GM21447 (cell line): ENCODE data around the gene IP6K1.

Experiments used
- ATAC-seq: cut with Tn5 transposase; IDR thresholded peaks from one replicate; pipeline ENCODE4 v1.9.1; 2021; ENCODE audit not compliant: unreplicated experiment

Gene IP6K1

DNA sequence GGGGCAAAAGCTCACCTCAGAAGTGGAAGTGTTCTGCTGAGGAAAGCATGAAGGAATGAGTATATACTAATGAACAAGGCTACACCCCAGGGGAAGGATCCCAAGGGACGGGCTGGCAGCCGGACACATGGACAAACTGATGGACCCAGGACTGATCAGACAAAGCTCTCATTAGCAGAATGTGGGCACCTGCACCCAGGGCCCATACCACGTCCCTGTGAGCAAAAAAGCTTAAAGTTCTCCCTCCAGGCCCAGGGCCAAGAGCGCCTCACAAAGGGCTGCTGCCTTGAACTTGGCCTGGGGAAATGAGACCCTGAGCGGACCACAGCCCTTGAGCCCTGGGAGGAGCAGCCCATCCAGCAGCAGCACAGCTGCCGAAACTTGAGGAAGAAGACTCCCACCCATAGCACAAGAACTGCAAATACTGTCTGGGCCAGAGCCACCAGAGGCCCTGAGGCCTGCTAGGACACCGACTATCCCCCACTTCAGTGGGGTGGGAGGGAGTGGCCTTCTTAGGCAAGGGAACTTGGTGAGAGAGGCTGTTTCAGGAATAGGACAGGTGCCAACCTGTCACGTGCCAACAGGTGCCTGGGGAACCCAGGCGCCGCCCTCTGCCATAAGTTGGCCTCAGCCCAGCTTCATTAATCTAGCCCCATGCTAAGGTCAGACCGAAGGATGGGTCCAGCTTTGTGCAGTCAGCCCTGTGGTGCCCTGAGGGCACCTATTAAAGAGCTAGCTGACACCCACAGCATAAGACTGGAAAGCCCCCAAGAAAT is 60.2 kb downstream of the IP6K1 start:
- ATAC-seq, result no peak

DNA sequence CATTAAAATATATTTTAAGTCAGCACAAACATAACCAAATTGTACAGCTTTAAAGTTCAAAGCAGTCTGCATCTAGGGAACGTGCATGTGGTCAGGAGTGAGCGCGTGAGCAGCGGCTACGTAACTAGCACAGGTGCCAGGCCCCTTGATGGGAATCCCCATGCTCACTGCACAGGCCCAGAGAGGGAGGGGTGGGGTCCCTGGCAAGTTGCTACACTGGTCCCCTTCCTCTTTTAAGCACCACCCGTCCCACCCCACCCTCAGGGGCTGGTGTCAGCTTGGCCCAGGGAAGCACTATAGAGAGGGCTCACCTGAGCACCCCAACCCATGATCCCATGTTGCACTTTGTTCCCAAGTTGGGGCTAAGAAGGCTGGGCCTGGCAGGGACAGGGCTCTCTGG is 61.8 kb downstream of the IP6K1 start:
- no peak for ATAC-seq

DNA sequence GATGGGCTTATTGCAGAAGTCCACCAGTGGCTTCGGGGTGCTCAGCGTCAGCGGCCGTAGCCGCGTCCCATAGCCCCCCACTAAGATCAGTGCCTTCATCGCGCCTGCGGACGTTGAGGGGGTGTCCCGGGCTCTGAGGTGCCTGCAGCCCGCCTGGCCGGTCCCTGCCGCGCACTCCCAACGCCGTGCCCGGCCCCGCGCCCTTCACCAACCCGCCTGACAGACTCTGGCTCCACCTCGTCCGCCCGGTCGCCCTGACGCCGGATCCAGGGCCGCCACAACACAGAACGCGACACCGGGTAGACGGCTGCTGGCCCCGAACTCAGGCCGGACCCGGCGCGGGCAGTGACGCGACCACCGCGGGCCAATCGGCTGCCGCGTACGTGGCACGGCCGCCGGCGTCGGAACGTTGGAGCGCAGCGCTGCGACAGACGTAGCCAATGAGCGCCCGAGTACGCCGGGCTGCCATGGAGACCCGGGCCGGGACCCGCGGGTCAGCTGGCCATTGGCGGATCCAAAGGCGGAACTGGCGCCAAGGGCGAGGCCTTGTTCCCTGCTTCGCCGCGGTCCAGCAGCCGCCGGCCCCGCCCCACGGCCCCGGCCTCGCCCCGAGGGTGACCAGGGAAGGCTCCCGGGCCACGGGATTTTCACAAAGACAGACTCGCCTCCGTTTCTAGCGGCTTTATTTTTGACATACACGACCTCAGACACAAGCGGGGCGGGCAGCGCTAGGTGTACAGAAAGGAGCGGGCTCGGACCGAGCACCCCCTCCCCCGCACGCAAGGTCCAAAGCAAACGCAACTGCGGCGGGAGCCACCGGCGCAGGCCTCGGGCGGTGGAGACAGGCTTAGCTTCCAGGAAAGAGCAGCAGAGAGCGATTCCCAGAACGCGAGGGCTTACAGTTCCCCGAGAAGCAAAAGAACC is 62.5 kb downstream of the IP6K1 start, which contains the start of gene GMPPB:
TSS of gene GMPPB (minus strand) at position 324 of the 924 bp plus-strand sequence. CDS start at position 99, 225 bp downstream.
- peak; percentile 68 for ATAC-seq

DNA sequence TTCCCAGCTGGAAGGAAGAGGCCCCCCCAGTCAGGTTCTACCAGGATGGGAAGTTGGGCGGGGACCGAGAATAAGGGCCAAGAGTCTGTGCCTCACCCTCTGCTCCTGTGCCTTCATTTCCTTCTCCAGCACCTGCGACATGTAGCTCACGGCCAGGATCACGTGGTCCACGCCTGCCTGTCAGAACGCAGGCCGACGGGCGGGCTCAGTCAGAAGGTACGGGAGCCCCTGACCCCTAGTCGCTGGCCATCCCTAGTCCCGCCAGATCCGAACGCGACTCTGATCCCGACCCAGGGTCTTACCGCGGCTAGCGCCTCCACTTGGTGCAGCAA is 63.1 kb downstream of the IP6K1 start:
- ATAC-seq, result no peak

DNA sequence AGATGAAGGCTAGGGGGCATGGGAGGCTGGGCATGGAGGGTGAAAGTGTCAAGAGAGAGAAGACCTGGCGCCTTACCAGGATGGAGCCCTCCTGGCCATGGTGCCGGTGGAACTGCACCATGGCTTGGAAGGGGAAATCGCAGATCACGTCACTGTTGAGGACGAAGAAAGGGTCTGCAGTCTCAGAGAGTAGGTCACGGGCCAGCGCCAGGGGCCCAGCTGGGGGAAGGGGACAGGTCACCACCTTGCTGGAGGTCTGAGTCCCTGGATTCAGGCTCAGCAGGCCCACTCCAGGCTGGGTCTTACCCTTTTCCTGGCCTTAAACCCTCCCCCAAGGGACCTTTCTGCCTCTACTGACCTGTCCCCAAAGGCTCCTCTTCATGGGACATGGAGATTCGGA is 63.4 kb downstream of the IP6K1 start:
- no peak for ATAC-seq

DNA sequence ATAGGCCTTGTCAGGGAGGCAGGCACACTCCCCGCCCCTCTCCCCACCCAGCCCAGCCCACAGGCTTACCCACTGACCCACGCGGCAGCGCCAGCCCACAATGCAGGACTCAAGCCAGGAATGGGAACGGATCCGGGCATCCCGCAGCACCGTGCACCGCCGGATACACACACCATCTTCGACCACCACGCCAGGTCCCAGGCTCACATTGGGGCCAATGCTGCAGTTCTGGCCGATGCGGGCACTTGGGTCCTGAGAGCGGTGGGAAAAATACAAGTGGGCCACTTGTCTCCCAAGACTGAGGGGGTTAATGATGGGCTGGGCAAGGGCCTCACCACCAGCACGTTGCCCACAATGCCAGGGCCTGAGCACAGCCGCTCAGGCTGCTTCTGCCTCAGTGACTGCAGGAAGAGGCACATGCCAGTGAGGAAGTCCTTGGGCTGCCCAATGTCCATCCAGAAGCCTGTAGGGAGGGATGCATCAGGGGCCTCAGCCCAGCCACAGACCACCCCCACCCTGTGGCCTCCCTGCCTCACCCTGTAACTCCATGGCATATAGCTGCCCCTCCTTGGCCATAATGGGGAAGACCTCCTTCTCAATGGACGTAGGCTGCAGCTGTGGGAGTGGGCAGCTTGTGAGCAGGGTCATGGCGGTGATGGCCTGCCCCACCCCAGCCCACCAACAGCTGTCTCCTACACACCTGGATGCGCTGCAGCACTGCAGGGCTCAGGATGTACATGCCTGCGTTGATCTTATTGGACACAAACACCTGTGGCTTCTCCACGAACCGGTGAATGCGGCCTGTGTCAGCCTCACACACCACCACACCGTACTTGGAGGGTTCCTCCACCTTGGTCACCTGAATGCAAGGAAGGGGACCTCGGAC is 64.2 kb downstream of the IP6K1 start:
- no peak for ATAC-seq

DNA sequence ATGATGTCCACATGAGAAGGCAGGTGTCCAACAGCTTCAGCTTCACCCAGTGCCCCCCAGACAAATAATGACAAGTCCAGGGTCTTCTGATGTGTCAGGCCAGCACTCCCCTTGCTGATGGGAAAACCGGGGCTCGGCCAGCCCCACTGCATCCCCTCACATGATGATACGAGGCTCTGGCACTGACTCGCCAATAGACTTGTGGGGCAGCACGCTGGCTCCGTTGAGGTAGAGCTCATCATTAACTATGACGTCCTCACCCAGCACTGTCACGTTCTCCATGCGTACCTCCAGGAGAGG is 64.8 kb downstream of the IP6K1 start:
- ATAC-seq, result no peak

DNA sequence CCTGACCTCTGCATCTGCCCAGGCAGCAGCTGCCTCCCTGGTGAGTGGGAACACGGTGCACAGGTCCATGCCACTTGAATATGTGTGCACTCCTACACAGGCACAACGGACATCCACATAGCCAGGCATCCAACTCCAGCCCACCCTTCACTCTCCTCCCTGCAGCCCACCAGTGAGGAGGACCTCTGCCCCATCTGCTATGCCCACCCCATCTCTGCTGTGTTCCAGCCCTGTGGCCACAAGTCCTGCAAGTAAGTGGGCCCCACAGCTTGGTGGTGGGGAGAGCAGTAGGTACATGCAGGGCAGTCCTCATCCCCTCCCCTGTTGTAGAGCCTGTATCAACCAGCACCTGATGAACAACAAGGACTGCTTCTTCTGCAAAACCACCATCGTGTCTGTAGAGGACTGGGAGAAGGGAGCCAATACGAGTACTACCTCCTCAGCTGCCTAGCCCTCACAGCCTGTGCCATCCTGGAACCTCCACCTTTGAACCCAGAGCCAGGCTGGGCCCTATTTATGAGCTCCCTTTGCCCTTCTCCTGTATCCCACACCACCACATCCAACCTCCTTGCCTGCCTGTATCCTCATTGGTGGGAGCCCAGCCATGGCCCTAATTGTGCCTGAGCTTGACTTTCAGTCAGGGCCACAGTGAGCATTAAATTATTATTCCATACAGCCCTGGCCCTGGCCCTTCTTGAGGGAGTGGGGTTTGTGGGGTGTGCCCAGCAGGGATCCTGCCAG is 65.3 kb downstream of the IP6K1 start:
- ATAC-seq, result no peak

DNA sequence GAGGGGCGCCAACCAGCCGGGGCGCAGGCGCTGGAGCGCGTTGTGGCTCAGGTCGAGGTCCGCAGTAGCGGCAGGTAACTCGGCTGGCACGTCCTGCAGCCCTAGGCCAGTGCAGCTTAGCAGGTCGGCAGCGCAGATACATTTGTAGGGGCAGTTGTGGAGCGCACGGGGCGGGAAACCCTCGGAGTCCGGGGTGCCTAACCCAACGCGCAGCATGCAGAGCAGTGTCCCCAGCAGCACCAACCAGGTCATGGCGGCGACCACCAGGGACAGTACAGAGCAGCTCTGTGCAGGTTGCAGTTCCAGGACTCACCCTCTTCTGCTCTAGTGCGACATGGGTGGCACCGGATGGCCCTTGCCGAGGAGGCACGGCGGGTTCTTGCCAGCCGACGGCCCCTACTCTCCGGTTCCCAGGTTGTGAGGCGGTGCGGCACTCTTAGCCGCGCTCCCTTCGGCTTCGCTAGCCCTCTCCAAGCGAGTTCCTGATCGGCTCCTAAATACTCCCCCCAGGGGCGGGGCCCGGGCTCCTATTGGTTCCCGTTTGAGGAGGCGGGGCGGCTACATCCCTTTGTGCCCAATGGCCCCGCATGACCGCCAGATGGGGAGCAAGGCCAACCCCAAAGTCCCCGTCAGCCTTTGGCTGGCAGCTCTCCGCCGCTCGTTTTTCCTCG is 67.0 kb downstream of the IP6K1 start, which contains the start of gene AMIGO3:
TSS of gene AMIGO3 (minus strand) at position 471 of the 671 bp plus-strand sequence. CDS start at position 252, 219 bp downstream.
- peak; percentile 53 for ATAC-seq

DNA sequence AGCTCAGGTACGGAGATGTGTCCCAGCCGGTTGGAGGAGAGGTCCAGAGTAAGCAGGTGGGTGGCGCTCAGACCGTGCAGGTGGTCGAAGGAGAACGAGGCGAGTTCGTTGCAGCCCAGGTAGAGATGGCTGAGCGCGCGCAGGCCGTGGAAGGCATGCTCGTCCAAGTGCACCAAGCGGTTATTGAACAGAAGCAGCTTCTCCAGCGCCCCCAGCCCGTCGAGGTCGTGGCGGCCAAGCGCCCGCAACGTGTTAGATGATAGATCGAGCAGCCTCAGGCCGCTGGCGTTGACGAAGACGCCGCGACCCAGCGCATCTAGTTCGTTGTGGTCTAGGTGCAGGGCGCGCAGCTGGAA is 67.5 kb downstream of the IP6K1 start:
- ATAC-seq, result no peak

DNA sequence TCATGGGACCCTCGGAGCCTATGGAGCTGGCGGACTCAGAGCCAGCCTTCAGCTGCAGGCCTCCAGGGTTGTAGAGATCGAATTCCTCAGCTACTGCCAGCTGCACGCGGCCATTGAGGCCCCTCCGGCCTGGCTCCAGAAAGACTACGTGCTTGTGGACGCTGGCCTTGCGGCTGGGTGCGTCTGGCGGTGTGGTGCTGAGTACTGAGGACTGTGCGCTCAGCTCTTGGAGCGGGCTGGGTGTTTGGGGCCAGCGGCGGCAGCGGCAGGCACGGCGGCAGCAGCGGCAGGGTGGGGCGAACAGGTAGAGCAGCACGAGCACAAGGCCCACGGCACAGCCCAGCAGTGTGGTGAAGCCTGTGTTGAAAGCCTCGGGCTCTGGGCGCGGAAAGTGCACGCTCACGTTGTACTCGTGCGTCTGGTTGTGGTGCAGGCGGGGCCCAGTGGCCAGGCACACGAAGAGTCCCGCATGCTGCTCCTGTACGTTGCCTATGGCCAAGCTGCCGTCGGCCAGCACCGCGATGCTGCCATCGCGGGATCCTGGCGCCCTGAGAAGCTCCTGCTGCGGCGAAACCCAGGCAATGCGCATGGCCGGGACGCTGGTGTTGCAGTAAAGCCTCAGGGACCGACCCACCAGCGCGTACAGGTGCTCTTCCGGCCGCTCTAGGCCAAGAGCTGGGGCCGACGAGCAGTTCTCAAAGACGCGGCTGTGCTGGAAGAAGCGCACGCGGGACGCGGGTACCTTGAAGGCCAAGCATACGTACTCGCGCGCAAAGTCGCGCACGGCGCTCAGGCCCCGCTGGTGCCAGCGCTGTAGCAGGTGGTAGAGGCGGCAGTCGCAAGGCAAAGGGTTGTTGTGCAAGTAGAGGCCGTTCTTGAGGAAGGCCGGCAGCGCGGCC is 68.1 kb downstream of the IP6K1 start:
- ATAC-seq, result no peak

DNA sequence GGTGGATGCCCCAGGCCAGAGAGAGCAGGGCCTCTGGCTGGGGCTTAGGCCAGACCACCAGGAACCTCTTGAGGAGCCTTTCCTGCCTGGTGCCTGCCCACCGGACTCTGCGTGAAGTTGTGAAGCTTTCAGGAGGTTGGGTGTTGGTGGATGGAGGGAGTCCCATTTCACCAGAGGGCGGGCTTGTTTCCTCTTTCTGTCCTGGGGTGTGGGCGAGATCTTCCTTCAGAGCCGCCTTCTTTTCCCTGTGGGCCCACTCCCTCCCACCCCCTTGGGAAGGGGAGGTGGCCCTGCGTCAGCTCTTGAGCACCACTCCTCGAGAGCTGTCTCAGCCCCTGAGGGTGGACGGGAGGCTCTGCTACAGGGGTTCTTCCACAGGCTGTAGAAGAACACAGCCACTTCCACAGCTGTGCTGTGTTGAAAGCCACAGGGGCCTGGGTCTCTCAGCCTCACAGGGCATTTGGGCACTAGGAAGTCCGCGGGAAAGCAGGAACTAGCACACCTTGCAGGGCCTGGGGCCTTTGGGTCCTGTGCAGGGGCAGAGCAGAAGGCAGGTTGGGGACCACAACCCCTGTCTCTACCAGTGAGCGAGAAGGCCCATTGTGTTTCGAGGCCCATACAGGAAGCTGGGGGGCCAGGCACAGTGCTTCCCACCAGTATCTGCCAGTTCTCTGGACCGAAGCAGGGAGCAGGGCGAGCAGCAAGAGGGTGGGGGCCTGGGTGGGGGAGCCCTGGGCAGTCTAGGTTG is 69.0 kb downstream of the IP6K1 start:
- ATAC-seq, result no peak

DNA sequence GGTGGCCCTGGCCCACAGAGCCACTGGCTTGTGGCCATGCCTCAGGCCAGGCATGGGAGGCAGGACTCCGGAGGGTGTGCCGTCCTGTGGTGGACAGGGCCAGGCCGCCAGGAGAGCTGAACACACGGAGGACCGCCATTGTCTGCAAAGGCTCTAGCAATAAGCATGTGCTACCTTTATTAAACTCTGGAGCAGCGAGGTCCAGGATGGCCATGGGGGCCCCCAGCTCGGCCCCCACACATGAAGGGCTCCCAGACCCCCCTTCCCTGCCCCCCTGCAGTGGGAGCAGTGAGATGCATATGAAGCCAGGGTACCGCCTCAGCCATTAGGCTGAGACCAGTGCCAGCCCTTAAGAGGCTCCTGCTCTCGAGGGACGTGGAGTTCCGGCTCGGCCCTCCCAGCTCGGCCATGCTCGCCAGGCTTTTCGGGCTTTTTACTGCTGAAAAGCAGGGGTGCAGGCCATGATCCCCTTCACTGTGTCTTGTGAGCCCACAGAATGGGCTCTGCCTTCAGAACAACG is 69.6 kb downstream of the IP6K1 start:
- ATAC-seq, result no peak

DNA sequence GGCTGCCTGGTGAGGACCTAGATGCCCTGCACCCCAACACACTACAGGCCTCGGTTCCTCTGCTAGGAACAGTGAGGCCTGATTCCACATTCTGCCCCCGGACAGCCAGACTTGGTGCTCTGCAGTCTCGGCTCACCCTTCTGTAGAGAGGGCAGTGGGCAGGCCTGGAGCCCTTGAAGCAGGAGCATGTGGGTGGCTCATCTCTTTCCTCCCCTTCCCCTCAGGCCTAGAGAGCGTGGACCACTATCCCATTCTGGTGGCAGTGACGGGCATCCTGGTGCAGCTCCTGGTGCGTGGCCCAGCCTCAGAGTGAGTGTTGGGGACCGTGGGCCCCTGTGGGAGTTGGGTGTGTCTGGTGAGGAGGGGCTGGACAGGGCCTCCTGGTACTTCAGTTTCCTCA is 70.2 kb downstream of the IP6K1 start:
- ATAC-seq, result no peak

DNA sequence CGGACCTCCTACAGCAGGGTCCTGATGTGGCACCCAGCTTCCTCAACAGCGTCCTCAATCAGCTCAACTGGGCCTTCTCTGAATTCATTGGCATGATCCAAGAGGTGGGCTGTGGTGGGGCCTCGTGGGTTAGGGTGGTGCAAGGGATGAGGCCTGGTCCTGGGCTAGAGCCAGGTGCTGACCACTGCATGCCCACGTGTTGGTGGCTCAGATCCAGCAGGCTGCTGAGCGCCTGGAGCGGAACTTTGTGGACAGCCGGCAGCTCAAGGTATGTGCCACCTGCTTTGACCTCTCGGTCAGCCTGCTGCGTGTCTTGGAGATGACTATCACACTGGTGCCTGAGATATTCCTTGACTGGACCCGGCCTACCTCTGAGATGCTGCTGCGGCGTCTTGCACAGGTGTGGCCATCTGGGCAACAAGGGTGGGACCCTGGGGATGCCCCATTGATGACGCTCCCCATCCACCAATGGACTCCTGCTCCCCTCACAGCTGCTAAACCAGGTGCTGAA is 70.7 kb downstream of the IP6K1 start:
- ATAC-seq, result no peak

DNA sequence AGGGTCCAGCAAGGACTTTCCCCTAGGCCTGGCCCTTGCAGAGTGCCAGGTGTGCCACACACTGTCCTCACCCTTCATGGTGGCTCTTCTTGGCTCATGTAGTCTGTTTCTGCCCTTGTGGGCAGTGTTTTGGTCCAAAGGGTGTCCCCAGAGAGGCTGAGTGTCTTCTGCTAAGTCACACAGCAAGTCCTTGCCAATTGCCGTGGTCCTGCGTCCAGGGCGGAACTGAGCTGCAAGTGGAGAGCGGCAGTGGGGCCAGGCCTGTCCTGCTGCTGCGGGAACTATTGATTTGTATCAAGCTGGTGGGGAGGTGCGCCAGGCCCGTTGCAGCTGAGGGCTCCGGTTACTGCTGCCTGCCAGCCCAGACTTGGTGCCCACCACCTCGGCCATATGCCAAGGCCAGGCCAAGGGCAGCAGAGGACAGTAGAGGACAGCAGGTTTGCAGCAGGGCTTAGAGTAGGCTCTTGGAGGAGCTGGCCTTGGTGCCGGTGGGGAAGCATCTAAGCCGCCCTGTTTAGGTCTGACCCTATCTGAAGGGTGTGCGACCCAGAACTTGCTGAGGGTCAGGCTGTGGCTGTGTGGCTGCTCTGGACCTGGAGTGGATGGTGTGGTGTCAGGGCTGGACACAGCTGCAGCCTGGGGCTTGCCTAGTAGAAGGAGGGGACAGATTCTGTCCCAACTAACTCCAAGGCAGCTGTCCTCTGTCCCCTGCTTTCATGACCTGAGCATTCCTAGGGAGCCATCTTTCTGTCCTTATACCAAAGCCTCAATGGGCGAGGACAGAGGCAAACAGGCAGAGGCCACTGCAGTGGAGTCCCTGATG is 71.4 kb downstream of the IP6K1 start:
- ATAC-seq, result no peak
